Inflammatory macrophage (primary cell): ENCODE data around the gene PLEKHM1.
"Not testable (repeated sequence)": the region's sequence is repeated elsewhere in the genome, so short reads cannot be mapped to it uniquely, and the experiment has no call there.

Experiments
- DNase-seq, 2 donors: peaks; one replicate each; pipeline ENCODE4 v3.0.0-alpha.2; 2020 to 2022

The PLEKHM1 gene

GRCh38 chr17:45441526-45442310 lies 48.8 kb downstream of the PLEKHM1 start:
- no peak for DNase-seq

- DNase-seq: not testable (repeated sequence)
Observed at GRCh38 chr17:45440839-45441515, 49.5 kb downstream of the PLEKHM1 start.

- no peak for DNase-seq
Observed at GRCh38 chr17:45440161-45440778, 50.3 kb downstream of the PLEKHM1 start.

GRCh38 chr17:45438931-45439610 lies 51.5 kb downstream of the PLEKHM1 start:
- no peak for DNase-seq

- DNase-seq: no peak
Observed at GRCh38 chr17:45437465-45438283, 52.8 kb downstream of the PLEKHM1 start.

GRCh38 chr17:45436625-45437464 lies 53.7 kb downstream of the PLEKHM1 start:
- no peak for DNase-seq

- DNase-seq: no peak
Observed at GRCh38 chr17:45436161-45436560, 54.4 kb downstream of the PLEKHM1 start.

- no peak for DNase-seq
Observed at GRCh38 chr17:45435481-45435880, 55.0 kb downstream of the PLEKHM1 start.

GRCh38 chr17:45433159-45433535 lies 57.4 kb downstream of the PLEKHM1 start:
- DNase-seq: peak in 1 of 2 donors; percentile 6

GRCh38 chr17:45432405-45433158 lies 57.9 kb downstream of the PLEKHM1 start, which contains the start of gene ARHGAP27:
ARHGAP27 (minus strand) TSS chr17:45432870; CDS start chr17:45430279, 2,591 bp downstream.
- peak; percentile 65 to 76 for DNase-seq

GRCh38 chr17:45431531-45432404 lies 58.8 kb downstream of the PLEKHM1 start:
- DNase-seq: peak; percentile 21 to 48

GRCh38 chr17:45430738-45431530 lies 59.6 kb downstream of the PLEKHM1 start:
- DNase-seq: no peak

GRCh38 chr17:45430006-45430737 lies 60.3 kb downstream of the PLEKHM1 start:
- no peak for DNase-seq

- DNase-seq: no peak
Observed at GRCh38 chr17:45429339-45430005, 61.0 kb downstream of the PLEKHM1 start.

- DNase-seq: peak; percentile 68 to 72
Observed at GRCh38 chr17:45428931-45429338, 61.6 kb downstream of the PLEKHM1 start.

GRCh38 chr17:45428050-45428617 lies 62.4 kb downstream of the PLEKHM1 start:
- DNase-seq: peak; percentile 63 to 80
